IMR-90 (cell line): ENCODE data around the gene DHRS3. TPM values are rescaled to one million over a fixed set of nuclear protein-coding genes. Genes with fewer than 3 reads are reported as not detected.

Experiments
- polyA plus RNA-seq, 3 experiments: library from polyadenylated mRNA; depleted of rRNA; stranded (reverse); fragments of >200 nt; gene quantifications; 2 replicates each; pipeline ENCODE4 v1.2.3, GENCODE V29; 2012; ENCODE audit warnings: low replicate concordance in 1 of 3
- total RNA-seq: library from RNA; depleted of rRNA; stranded (reverse); fragments of >200 nt; gene quantifications from 2 replicates; pipeline ENCODE4 v1.2.3, GENCODE V29; 2012
- TF ChIP-seq, protein P1 (sequence below): conservative IDR thresholded peaks from 2 replicates; pipeline ENCODE4 v1.5.1; 2012; ENCODE audit warnings: mild to moderate bottlenecking, low read depth, low read length, improper control_type of control experiment

Gene DHRS3
- total and polyA plus RNA-seq, 2 of the 4 experiments (the other 2 are of a cell fraction) = 11.2 to 14.5 TPM

DNA sequence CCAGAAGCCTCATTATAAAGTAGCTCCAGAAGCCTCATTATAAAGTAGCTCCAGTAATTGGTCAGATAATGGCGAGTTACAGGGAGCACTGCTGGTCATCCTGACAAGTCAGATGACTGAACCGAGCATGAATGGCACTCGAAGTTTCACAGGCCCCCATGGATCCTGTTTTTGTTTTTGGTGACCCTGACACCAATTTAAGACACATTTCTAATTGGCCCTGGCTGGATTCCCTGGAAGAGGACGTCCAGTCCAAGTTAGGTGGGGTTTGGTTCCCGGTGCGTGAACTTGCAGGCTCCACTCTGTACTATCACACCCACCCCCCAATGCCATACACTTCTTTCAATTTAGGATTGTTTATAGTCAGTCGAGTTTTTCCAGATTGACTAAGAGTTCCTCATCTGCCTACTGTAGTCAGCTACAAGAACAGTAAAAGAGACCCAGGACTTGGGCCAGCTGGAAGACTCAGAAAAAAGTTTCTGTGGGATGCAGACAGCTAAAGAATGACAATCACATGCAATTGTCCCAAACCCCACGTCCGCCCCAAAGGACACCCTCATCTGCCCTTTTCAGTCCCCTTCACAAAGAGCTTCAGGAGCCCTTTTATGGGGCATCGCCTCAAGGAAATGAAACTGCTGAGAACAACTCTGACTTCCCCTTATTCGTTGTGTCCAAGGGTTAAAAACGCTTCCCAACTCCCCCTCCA is 2.7 kb downstream of the DHRS3 start (continued):
- TF ChIP-seq, protein P1, sequence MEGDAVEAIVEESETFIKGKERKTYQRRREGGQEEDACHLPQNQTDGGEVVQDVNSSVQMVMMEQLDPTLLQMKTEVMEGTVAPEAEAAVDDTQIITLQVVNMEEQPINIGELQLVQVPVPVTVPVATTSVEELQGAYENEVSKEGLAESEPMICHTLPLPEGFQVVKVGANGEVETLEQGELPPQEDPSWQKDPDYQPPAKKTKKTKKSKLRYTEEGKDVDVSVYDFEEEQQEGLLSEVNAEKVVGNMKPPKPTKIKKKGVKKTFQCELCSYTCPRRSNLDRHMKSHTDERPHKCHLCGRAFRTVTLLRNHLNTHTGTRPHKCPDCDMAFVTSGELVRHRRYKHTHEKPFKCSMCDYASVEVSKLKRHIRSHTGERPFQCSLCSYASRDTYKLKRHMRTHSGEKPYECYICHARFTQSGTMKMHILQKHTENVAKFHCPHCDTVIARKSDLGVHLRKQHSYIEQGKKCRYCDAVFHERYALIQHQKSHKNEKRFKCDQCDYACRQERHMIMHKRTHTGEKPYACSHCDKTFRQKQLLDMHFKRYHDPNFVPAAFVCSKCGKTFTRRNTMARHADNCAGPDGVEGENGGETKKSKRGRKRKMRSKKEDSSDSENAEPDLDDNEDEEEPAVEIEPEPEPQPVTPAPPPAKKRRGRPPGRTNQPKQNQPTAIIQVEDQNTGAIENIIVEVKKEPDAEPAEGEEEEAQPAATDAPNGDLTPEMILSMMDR = no peak
